Measurements from ENCODE around the gene IZUMO1. TPM values are rescaled to one million over a fixed set of nuclear protein-coding genes. Genes with fewer than 3 reads are reported as not detected.
A peak's percentile ranks its signal among the peaks of the same experiment; 100 is the strongest.

The IZUMO1 gene
- total and polyA plus RNA-seq, 9 of the 15 experiments (the other 6 are each of a cell fraction or from before 2014, with no cell fraction given), result 0.14 to 2.1 (median 0.73) TPM

DNA sequence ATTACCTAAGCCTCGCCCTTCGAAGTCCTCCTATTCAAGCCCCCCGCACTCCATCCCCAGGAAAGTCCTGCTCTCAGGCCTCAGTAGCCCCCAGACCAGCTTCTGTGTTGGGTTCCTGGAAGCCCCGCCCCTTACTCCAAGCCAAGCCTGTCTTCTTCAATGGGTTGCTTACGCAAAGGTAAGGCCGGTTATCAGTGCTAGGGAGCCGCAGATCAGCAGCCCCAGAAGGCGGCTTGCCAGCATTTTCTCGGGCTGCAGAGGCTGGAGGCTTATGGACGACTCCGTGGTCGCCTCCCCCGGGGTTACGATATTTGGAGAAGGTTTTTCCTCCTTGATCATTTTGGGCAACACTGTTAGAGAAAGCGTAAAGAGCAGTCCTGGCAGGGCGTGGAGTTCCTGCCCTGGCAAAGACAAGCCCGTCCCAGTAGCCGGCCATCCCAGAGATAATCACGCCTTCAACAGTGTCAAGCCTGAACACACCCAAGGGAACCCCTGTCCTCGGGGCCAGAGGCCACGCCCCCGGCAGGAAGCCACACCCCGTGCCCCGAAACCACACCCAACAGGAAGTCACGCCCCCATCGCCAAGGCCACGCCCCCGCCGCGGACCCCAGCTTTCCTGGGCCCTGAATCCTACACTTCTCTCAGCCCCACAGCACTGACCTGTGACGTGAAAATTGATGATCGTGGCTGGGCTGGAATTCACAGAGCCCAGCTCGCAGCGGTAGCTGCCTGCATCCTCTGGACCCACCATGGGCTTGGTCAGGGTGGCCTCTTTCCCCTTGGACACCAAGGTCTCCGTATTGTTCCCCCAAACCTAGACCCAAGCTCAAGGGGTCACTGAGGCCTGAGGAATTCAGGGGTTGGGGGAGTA, 5.3 kb downstream of the IZUMO1 start (continued):
- TF ChIP-seq, protein P1, sequence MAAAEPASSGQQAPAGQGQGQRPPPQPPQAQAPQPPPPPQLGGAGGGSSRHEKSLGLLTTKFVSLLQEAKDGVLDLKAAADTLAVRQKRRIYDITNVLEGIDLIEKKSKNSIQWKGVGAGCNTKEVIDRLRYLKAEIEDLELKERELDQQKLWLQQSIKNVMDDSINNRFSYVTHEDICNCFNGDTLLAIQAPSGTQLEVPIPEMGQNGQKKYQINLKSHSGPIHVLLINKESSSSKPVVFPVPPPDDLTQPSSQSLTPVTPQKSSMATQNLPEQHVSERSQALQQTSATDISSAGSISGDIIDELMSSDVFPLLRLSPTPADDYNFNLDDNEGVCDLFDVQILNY (CRISPR knock-in tag; IDR thresholded peaks at IDR 0.05), result no peak
- TF ChIP-seq MYC (IDR thresholded peaks at IDR 0.05; ENCODE audit: low read depth, low read length) (peak; percentile 52; the same call in 1 of the 2 replicates), MYC (CRISPR knock-in tag; IDR thresholded peaks at IDR 0.05; ENCODE audit: borderline replicate concordance, low read depth) (no peak), DNMT1 (IDR thresholded peaks at IDR 0.05) (no peak), ZNF717 (CRISPR knock-in tag; IDR thresholded peaks at IDR 0.05) (no peak), NR4A1 (CRISPR knock-in tag; IDR thresholded peaks at IDR 0.05) (no peak), NR4A1 (tag; IDR thresholded peaks at IDR 0.05) (0 out of 2 replicates have a peak, but pooled peaks have one; percentile 19), EZH2 (IDR thresholded peaks at IDR 0.05; ENCODE audit: borderline replicate concordance, low read depth, low read length) (no peak), ZNF175 (CRISPR knock-in tag; IDR thresholded peaks at IDR 0.05; ENCODE audit: low read depth) (no peak), TAF15 (IDR thresholded peaks at IDR 0.05; ENCODE audit: low read depth, low read length) (no peak), MAFK (IDR thresholded peaks at IDR 0.05; ENCODE audit: low read length) (no peak), ZNF253 (CRISPR knock-in tag; conservative IDR thresholded peaks at IDR 0.05) (no peak), TAF7 (tag; IDR thresholded peaks at IDR 0.05) (no peak), ETV5 (CRISPR knock-in tag; IDR thresholded peaks at IDR 0.05; ENCODE audit: low read depth) (no peak; the same call in 1 of the 2 replicates), HNRNPLL (IDR thresholded peaks at IDR 0.05; ENCODE audit: low read depth, low read length, poor library complexity, severe bottlenecking) (peak; percentile 66), KLF10 (CRISPR knock-in tag; IDR thresholded peaks at IDR 0.05) (no peak), FUS (optimal IDR thresholded peaks at IDR 0.05; ENCODE audit: low read depth, low read length) (no peak), PRMT5 (CRISPR knock-in tag; IDR thresholded peaks at IDR 0.05) (no peak), PTTG1 (tag; IDR thresholded peaks at IDR 0.05; ENCODE audit: low read depth) (no peak), PURB (CRISPR knock-in tag; IDR thresholded peaks at IDR 0.05; ENCODE audit: low read depth) (no peak), DPF2 (IDR thresholded peaks at IDR 0.05) (peak; percentile 83), CBFA2T2 (conservative IDR thresholded peaks at IDR 0.05) (no peak), EP300 (IDR thresholded peaks at IDR 0.05; ENCODE audit: low read length) (no peak)
- TF ChIP-seq, protein P2, sequence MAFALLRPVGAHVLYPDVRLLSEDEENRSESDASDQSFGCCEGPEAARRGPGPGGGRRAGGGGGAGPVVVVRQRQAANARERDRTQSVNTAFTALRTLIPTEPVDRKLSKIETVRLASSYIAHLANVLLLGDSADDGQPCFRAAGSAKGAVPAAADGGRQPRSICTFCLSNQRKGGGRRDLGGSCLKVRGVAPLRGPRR (CRISPR knock-in tag; IDR thresholded peaks at IDR 0.05), result no peak
- TF ChIP-seq, protein P3, sequence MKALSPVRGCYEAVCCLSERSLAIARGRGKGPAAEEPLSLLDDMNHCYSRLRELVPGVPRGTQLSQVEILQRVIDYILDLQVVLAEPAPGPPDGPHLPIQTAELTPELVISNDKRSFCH (CRISPR knock-in tag; IDR thresholded peaks at IDR 0.05), result no peak
- TF ChIP-seq, protein P3 (tag; IDR thresholded peaks at IDR 0.05), result no peak
